GM12891 (cell line): Measurements from ENCODE around the gene TMEM258.

Experiments
- POLR2A ChIP-seq: IDR thresholded peaks from 2 replicates; pipeline ENCODE4 v1.6.1; 2011; ENCODE audit warnings: low read depth, low read length, control low read depth
- POLR2AphosphoS5 ChIP-seq: IDR thresholded peaks from 2 replicates; pipeline ENCODE4 v1.6.1; 2011; ENCODE audit warnings: low read depth, low read length, control low read depth
- SPI1 ChIP-seq: IDR thresholded peaks from 2 replicates; pipeline ENCODE4 v1.6.1; 2011; ENCODE audit warnings: low read depth, low read length, control low read depth

- no peak for TF ChIP-seq POLR2A
- TF ChIP-seq POLR2AphosphoS5, result no peak
- TF ChIP-seq SPI1, result no peak
These were observed 16.5 kb downstream of the TMEM258 start for GRCh38 chr11:61775606-61776554.
